ENCODE data around the gene ARFGAP3.

Gene ARFGAP3

GRCh38 chr22:42880815-42881214 is 23.7 kb upstream of the ARFGAP3 start:
- no peak for DNase-seq (ENCODE audit: low read depth, low spot score)
- peak; percentile 37 for TF ChIP-seq CTCF (IDR thresholded peaks at IDR 0.05; ENCODE audit: low read depth, low read length)
- in situ Hi-C loops (cut with HindIII; ENCODE audit: low sequenced_read_pairs): no loop called here
- no peak overlapping the region for H3K4me3 ChIP-seq (ENCODE audit: low read depth, low read length)

- TF ChIP-seq CTCF (IDR thresholded peaks at IDR 0.05; ENCODE audit: low read depth, low read length): no peak
- no peak for DNase-seq (ENCODE audit: low read depth, low spot score)
- in situ Hi-C loops (cut with HindIII; ENCODE audit: low sequenced_read_pairs): no loop called here
- H3K4me3 ChIP-seq (ENCODE audit: low read depth, low read length): no peak overlapping the region
Measured at GRCh38 chr22:42879371-42880021, 22.4 kb upstream of the ARFGAP3 start.

GRCh38 chr22:42878561-42879305 is 21.7 kb upstream of the ARFGAP3 start:
- DNase-seq (ENCODE audit: low read depth, low spot score): no peak
- no peak overlapping the region for H3K4me3 ChIP-seq (ENCODE audit: low read depth, low read length)
- TF ChIP-seq CTCF (IDR thresholded peaks at IDR 0.05; ENCODE audit: low read depth, low read length): no peak
- in situ Hi-C loops (cut with HindIII; ENCODE audit: low sequenced_read_pairs): no loop called here

- no peak for TF ChIP-seq CTCF (IDR thresholded peaks at IDR 0.05; ENCODE audit: low read depth, low read length)
- no peak for DNase-seq (ENCODE audit: low read depth, low spot score)
- in situ Hi-C loops (cut with HindIII; ENCODE audit: low sequenced_read_pairs): no loop called here
- no peak overlapping the region for H3K4me3 ChIP-seq (ENCODE audit: low read depth, low read length)
Measured at GRCh38 chr22:42877597-42878340, 20.7 kb upstream of the ARFGAP3 start.

- TF ChIP-seq CTCF (IDR thresholded peaks at IDR 0.05; ENCODE audit: low read depth, low read length): no peak
- DNase-seq (ENCODE audit: low read depth, low spot score): no peak
- H3K4me3 ChIP-seq (ENCODE audit: low read depth, low read length): no peak overlapping the region
- in situ Hi-C loops (cut with HindIII; ENCODE audit: low sequenced_read_pairs): no loop called here
Measured at GRCh38 chr22:42877158-42877557, 20.1 kb upstream of the ARFGAP3 start.

- in situ Hi-C loops (cut with HindIII; ENCODE audit: low sequenced_read_pairs): no loop called here
- H3K4me3 ChIP-seq (ENCODE audit: low read depth, low read length): no peak overlapping the region
- no peak for DNase-seq (ENCODE audit: low read depth, low spot score)
- no peak for TF ChIP-seq CTCF (IDR thresholded peaks at IDR 0.05; ENCODE audit: low read depth, low read length)
Measured at GRCh38 chr22:42876041-42876440, 19.0 kb upstream of the ARFGAP3 start.
